Cardiac fibroblast (primary cell): Measurements from ENCODE around the gene GPRC5B.
A peak's percentile ranks its signal among the peaks of the same experiment; 100 is the strongest.

Experiments used
- DNase-seq, 2 donors: peaks; one replicate each; pipeline versions ENCODE4 v3.0.0 to v3.0.0-alpha.2; 2010; ENCODE audit warnings: low read depth in 2 of 2
- H3K4me3 ChIP-seq, 2 donors: replicated peaks in 1 of 2; 1 replicate in 1 of 2; 2 replicates in 1 of 2; pipeline ENCODE4 v1.5.1; 2011; ENCODE audit warnings: low read depth in 2 of 2, low read length in 2 of 2, mild to moderate bottlenecking in 2 of 2, moderate library complexity in 1 of 2
- CTCF ChIP-seq: IDR thresholded peaks from one replicate; pipeline ENCODE4 v1.5.1; 2011; ENCODE audit warnings: low read depth, mild to moderate bottlenecking, low read length, inconsistent platforms

Gene GPRC5B

DNA sequence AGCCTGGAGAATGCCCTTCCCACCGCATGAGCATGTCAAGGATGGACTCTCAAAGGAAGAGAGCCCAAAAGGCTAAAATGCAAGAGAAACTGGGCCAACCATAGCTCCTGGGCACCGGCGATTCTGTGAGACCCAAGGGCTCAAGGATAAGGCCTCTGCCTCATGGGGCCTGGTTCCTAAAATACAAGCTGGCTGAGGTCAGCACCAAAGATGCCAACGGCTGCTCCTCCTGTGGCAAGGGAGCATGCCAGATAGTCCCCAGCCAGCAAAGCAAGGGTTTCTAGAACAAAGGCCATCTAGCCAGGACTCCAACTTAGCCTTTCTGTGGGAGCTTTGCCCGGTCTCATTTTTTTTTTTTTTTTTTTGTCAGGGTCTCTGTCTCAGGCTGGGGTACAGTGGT is 20.1 kb downstream of the GPRC5B start:
- no peak for TF ChIP-seq CTCF
- no peak for DNase-seq

GRCh38 chr16:19863990-19864389 is 20.7 kb downstream of the GPRC5B start:
- no peak overlapping the region for H3K4me3 ChIP-seq
- no peak for DNase-seq
- TF ChIP-seq CTCF, result no peak

More for the DNA sequence above, 20.1 kb downstream of the GPRC5B start:
- no peak overlapping the region for H3K4me3 ChIP-seq

GRCh38 chr16:19861811-19862327 is 22.8 kb downstream of the GPRC5B start:
- no peak for TF ChIP-seq CTCF
- no peak overlapping the region for H3K4me3 ChIP-seq
- no peak for DNase-seq

DNA sequence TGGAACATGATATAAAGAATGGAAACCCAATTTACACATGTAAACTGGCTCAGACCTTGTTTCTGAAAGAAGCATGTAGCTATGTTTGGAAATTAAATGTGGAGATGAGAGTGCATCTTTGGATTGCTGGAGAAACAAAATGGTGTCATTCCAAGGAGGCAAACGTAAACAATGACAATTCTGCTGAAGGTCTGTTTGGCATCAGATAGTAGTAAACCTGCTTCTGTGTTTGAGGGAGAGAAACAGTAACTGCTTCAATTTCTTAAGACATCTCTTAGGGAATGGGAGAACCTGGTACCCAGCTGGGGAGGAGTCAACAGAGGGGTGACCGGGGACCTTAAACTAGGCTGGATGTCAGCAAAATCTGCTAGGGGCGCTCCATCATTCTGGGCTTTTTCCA is 23.5 kb downstream of the GPRC5B start:
- no peak for TF ChIP-seq CTCF
- no peak overlapping the region for H3K4me3 ChIP-seq
- DNase-seq, result no peak

DNA sequence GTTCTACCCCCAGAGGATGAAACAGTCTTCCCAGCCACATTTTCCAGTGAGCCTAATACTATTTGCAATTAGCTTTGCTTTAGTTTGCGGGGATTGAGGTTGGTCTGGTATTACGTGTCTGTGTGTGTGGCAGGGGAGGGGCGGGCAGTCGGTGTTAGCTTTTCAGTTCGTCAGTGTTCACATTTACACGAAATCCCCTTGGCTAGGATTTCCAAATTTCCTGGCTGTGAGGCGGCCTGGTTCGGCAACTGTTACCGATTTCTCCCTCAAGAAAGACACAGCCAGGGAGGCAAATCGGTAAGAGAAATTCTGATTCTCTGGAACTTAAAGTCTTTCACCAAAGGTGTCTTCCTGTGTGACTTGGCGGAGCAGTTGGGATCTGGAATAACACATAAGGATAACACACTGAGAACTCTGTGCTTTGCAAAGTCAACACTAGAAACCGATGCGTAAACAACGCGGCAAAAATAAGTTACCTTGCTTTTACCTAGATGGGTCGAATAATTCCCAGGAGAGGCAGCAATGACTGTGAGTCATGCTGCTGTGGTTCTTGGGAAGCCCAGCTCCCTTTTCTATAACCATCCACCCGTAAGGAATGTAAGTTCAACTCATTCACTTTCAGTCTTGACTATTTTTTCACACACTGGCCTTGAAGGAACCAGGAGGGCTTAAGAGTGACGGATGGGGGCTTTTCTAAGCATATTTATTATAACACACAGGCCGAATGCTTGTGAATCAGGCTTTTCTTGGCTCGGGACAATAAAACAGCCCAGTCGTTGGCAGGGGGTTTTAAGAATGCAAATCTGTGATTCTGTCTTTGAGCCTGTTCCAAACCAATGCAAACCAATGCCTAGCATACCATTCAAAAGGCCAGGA is 24.2 kb downstream of the GPRC5B start:
- DNase-seq, result peak; percentile 40 to 48
- no peak for TF ChIP-seq CTCF
- H3K4me3 ChIP-seq, result no peak overlapping the region

GRCh38 chr16:19859603-19860002 is 25.0 kb downstream of the GPRC5B start:
- no peak for TF ChIP-seq CTCF
- no peak overlapping the region for H3K4me3 ChIP-seq
- no peak for DNase-seq
